NCI-H1436 treated with DMSO at 0.1 percent for 48 hours (cell line): ENCODE measurements around the gene LRBA.

Experiments used
- DNase-seq: peaks from one replicate; lab custom pipeline; 2025; lab: John Stamatoyannopoulos, UW

The LRBA gene

DNA sequence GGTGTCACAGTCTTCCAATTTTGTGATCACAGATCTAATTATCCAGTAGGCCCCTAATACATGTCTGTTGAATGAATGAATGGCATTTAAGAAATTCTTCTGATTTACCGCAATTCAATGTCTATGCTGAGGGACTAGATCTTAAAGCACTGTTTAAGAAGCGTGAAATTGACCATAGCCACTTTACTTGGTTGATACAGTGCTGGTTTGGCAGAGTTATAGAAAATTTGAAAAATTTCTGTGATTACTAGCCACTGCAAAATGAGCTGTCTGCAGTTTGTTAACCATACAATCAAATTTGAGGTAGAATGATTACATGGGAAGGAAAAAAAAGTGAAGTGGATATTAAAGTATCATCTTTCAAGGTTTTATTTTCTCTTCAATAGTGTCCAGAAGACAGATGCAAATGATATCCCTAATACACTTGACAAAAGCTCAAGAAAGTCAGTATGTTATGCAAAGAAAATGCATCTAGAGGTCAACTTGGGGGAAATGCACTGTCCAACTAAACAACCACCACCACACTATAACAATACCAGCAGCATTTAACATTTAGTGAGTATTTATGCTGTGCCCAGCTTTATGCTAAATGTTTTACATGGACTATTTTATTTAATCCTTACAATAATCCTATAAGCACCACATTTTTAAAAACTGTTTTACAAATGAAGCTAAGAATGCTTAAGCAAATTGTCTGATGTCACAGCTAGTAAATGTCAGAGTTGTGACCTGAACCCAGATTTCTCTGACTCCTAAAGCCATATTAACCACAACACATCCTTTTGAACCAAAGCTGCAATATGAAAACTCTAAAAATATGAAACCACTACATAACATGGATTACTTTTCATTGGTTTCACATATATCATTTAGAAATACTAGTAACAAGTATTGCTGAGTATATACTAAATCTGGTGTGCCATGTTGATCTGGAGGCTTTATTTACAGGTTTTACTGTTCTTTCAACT, 651.1 kb downstream of the LRBA start:
- DNase-seq, result no peak

DNA sequence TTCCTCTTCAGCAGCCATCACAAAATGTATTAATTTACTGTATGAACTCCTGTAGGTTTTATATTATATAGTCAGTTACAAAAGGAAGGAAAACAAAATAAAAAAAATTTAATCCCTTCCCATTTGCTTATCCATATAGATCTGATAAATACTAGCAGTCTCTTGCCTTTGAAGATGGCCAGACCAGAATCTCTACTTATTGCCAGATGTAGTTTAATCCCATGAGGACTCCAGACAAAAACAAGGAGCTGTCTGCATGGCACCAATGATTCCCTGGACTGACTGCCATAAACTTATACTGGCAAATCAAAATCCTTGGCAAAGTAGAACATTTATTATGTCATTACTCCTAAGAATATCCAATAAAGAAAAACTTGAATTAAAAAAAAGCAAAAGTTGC, 656.4 kb downstream of the LRBA start:
- no peak for DNase-seq

DNA sequence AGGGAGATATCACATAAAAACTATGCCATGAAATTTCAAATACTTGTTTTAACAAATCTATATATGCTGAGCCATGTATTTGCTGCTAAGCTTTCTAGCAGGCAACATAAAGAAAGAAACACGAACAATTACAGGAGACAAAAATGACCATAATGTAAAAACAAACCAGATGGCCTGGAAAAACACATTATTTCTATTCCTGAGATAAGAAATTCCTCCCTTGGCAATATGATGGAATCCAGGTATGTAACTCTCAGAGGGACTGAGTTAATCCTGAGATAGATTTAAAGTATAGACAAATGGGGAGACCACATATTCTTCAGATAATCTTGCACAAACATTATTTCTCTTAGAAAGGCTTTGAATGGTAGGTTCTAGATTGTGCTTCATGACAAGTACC, 657.3 kb downstream of the LRBA start:
- no peak for DNase-seq

DNA sequence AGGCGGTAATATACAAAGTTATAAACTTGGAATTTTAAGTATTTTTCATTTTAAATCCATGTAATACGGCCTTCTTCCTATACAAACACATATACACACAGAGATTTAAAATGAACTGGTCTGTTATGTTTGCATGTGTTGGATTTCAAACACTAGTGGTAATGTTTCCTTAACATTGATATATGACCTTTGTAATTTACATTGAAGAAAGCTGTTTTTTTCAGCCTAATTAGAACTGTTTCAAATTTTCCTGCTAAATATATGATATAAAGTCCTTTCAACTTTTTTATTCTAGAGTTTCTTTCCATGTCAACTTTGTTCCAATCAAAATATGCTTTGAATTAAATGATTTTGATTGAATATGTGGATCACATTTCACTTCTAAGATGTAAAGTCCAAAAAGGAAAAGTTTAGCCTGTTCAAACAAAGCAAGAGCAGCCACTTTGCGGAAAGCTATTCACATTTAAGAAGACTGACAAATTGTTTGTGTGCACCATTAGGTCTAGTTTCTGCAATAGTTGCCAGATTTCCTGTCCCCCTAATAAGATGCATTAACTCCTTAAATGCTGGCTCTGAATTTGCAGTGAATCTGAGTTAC, 659.1 kb downstream of the LRBA start:
- no peak for DNase-seq

DNA sequence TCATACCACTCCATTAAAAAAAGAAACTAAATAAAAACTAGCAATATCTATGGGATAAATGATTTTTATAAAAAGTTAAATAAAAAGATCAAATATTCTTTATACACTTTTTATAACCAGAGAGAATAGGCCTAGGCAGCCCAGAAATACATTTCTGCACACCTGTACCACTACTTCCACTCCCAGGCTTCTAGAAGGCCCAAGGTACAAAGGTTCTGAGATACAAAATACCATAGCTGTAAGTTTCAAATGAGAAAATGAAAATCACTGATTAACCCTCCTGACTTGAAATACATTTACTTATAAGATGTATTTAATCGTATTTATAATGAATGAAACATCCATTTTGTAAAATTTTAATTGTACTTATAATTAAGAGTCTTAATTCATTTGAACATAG, 659.7 kb downstream of the LRBA start:
- DNase-seq, result no peak

DNA sequence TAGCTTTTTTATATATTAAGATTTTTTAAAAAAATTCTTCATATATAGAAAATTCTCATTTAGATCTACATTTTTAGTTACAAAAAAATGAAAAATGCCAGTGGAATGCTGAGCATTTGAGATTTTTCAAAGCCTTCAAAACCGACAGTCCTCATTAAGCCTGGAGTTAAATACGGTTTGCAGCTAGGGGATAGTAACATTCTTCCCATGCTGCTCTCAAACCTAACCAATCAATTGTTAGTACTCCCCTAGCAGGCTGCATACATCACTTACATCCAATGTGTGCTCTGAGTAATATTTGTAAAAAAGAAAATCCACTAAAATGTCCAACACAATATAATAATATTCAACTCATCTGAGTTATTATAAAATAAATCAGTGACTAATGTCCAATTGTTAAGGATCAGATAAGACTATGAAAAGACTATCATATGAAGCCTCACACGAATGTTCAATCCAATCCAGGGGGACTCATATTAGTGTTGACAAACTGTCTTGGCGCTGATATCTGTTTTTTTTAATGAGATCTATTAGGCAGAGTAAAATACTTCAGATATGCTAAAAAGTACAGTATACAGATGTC, 660.8 kb downstream of the LRBA start:
- DNase-seq, result no peak

DNA sequence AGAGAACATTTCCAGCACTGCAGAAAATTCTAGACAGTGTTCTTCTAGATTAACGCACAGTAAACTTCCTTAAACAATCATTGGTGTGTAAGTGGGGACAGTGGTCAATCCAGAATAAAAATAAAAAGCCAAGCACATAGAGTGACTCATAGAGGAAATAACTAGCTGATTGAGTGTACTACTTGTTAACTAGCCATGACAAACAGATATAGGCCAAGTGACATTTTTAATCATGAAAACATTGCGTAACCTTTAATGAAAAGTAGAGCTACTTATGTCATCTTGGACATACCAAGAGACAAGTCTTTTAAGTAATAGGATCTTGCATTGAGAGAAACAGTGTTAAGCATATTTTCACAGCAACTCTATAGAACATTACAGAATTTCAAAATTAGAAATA, 667.0 kb downstream of the LRBA start:
- DNase-seq, result no peak

DNA sequence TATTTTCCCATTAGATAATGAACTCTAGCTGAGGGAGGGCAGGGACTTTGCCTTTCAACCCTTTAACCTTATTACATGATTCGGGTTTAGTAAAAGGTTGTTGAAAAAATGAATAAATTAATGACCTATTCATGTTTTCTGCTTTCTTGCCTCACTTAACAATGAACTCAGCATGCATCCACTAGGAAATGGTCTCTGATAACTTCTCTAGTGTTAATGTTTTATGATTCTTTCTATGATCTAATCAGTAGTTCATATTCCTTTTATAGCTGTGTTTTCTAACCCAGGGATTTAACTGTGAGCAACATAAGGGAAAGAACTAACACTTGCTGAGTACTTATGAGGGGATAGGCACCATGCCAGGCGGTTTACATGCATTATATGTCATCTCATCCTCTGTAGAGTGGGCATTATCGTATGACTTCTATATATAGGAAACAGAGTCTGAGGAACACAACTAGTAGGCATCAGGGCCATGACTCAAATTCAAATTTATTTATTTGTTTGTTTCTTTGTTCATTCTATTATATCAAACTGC, 669.8 kb downstream of the LRBA start:
- DNase-seq, result no peak

DNA sequence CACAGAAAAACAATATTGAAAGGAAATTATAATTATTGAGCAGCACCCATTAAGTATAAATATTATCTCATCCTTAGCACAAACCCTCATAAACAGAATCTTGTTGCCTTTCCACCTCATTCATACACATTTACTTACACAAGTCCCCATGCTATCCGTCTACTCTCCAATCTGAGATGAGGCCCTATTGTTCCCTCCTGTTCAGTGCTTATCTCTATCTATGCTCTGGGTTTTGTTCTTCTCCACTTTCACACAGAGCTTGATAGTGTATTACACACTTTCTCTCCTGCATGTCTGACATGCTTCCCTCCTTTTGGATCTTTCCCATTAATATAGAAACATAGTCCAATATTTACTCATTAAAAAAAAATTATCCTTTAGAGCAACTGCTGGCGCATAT, 671.3 kb downstream of the LRBA start:
- DNase-seq, result no peak

DNA sequence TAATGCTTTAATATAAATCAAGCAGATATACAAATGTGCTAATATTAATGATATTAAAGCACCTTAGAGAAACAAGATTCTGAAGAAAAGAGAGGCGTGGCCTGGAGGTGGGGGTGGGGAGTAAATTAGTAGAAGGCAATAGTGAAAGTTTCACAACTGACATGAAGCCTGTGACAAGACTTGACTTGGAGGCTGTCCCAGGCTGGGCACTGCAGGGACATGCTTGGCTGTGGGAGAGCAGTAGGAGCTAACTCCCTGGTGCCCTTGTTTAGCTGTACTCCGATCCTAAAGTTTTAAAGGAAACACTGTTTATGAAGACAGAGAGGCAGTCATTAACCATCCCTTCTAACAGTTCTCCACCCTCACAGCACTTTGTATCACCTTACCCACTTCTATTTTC, 672.1 kb downstream of the LRBA start:
- no peak for DNase-seq

DNA sequence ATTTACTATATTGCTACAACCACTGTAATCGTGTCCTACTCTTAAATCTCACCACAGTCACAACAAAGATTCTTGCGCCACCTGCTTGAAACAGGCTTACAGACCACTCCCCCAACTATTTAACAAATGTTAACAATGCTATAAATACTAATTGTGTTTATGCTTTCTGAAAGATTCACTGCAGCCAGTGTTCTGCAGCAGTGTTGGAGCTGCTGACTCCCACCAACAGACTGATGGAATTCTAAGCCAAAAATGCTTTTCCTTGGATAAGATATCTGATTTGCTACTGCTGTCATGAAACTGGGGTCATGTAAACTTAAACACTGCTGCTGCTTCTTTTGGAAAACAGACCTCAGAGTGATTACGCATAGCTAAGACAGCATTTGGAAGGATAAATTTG, 677.4 kb downstream of the LRBA start:
- no peak for DNase-seq

DNA sequence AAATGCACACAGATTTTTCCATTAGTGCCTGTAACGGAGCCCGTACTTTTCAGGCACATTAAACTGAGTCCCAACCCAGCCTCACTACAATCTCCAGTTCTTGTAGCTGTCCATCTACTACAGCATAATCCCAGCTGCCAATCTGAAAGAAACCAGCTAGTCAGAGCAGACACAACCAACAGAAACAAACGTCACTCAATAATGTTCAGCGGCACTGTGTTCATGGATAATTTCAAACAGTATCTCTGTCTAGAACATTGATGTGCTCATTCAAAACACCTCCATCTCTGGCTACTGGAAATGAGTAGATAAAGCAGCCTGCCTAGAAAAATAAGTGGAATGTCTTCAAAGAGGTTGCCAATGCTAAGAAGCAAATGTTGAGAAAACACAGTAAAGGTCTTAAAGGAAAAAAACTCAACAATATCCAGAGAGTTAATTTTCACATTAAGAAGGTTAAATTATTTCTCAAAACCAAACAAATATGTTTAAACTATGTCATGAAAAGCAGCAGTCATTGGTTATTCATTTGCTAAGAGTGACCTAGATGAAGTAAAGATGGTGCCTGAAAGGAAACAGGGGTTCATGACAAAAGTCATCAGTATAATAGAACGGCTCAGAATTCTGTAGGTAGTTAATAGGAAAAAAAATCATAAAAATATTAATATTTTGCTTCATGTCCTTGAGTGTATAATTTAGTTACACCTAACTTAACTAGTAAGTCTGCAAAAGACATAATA, 678.2 kb downstream of the LRBA start:
- no peak for DNase-seq

DNA sequence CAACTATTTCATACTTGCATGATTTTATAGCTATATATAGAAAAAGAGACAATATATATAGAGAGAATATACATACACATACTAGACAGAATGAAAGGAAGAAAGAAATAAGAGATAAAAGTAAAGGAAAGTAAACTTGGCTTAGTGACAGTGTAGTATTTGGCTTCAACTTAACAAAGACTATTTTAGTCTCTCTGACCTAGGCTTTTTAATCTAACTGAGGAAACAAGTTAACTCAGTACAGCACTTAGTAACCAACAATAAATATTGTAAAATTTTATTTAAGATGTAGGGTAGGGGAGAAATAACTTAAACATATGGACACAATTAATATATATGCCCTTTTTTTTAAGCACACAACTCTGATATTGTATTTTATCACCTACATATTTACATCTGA, 682.1 kb downstream of the LRBA start:
- DNase-seq, result no peak

DNA sequence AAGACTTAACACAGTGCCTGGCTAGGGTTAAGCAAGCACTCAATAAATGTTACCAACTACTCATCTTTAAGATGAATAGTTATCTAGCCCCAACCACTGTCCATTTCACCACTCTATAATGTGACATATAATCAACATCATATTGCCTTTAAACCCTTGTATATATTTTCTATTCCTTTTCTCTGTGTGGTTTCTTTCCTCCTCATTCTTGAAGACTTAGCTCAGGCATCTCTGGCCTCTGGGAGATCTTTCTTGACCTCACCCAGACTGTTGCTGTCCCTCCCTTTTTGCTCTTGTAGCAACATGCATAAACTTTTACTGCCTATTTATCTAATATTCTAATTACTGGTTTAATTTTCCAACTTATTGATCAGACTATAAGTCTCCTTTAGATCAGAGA, 683.0 kb downstream of the LRBA start:
- DNase-seq, result no peak

DNA sequence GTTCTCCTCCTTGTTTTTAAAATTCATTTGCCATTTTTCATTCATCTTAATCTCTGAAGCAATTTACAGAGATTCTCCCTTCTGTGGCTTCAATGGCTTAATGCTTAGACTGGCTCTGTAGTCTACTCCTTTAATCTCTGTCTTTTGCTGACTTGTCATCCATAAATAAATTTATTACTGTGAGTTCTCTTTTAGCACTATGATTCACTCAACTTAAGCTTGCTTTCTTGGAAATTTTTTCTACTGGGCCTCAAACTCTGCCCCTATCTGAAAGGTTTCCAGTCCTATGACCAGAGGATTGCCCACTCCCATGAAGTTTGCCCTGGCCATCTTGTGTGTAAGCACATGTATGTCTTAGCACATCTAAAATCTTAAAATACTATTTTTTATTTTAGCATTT, 685.7 kb downstream of the LRBA start:
- no peak for DNase-seq

DNA sequence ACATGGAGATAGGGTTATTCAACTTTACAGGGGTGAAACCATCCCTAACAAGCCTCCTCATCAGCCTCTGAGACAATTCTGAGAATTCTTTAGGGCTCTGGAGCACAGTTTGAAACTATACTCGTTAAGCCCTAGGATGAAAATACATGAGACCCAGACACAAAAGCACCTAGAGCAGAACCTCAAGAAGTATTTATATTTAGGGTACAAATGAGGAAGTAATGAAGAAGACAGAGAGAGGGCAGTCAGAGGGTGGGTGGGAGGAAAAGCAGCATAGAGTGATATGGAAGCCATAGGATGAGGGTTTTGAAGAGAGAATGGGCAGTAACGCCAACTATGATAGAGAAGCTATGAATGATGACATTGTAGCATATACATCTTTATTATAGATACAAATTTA, 686.6 kb downstream of the LRBA start:
- DNase-seq, result no peak

DNA sequence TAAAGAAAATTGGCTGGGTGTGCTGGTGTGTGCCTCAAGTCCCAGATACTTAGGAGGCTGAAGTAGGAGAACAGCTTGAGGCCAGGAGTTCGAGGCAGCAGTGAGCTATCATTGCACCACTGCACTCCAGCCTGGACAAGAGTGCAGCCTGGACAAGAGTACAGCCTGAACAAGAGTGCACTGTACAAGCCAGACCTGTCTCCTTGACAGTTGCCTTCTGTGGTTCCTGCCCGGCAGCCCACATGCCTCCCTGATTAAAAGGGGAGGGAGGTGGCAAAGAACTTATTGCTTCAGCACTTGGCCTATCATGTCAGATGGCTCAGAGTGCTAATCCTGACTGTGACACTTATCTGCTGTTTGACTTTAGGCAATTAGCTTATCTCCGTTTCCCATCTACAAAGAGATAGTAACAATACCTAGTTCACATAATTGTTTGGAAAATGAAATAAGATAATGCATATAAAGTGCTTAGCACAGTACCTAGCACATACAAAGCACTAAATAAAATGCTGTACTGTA, 687.8 kb downstream of the LRBA start:
- no peak for DNase-seq

DNA sequence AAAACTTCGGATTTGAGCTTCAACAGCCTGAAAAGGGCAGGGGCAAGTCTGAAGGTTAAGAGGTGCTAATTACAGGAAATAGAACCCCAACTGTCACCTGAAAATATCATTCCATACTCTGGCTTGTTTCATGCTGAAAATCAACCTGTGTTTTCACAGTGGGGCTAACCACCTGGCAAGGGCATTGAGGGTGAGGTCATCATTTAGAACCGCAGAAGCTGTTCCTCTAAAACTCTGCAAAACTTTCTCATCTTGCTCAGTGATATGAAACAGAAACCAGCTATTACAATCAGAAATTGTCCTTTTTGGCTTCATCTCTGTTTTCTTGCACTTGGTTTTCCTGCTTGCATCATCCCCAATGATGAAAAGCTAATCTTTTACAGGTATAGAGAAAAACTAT, 689.2 kb downstream of the LRBA start:
- DNase-seq, result no peak

DNA sequence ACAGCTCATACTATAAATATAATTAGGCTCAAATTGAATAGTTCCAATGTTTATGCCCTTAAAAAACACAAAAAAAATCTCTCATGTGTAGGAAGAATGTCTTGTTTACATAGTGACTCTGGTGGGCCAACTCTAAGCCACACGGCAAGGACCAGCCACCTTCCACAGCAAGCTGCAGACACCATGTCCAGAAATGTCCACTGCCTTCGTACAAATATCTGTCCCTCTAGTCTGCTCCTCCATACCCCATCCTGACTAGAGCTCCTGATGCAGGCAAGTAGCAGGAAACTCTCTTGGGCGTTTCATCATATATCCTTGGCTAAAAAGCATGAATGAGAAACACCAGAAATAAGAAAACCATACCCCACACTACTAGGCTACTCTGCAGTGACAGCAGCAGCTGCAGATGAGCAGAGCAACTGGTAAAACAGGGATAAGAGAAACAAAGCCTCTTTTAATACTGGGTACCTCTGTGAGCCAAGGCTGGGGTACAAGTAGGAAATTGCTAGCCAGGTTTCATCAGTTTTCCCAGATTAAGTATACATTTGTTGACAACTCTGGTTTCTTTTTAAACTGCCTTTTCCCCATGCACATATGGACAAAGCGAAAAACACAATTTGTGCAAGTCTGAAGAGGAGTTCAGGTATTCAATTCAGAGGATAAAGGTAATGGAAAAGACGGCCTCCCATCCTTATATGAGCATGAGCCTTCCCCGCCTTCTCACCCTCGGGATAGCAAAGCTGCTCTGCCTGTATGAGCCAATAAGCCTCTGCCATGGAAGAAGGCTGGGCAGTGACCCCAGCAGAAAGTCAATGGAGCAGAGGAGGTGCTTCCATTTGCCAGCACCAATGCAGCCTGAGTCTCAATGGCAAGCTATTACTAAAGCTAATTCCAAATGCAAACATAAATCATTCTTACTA, 691.4 kb downstream of the LRBA start:
- DNase-seq, result no peak

DNA sequence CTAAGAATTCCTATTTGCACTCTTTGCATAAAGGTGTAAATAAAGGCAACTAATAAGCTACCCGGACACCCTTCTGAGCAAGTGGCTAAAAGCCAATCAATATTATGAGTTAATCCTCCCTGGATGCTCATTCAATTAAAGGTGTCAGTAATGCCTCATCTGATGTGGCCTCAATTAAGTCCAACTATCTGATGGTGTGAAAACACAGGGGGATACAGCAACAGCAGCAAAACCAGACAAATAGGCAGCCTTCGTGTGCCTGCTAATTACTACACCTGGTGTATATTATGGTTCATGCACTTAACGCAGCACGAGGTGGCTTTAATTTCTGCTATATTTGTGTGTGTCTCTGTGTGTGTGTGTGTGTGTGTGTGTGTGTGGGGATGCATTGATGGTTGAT, 692.4 kb downstream of the LRBA start:
- no peak for DNase-seq

DNA sequence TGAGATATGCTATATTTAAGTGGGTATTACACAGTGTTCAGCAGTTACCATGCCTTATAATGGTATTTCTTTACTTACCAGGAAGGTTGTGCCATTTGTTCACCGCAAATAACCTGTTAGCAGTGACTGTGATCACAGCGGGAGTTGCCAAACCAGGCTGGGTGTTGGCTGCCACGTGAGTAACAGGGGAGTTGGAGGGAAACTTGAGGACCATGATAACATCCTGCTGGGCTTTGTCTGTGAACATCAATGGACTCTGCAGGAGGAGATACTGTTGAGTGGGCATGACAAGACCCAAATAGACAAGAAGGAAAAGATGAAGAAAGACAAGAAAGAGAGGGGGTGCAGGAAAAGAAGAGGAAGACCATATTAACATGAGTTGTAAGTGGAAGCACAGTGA, 694.0 kb downstream of the LRBA start:
- DNase-seq, result no peak
